Adrenal gland (tissue), 12 donors: ENCODE results near the gene ATXN2. TPM values are rescaled to one million over a fixed set of nuclear protein-coding genes. Genes with fewer than 3 reads are reported as not detected.

ENCODE experiments used
- DNase-seq, 7 donors: peaks; one replicate each; pipeline ENCODE4 v3.0.0-alpha.2; 2019 to 2020
- H3K27ac ChIP-seq, 5 donors: fragments of 200-600 bp; sonication (generic) in 4 of 5; 1 replicate in 3 of 5; 2 replicates in 2 of 5; pipeline versions ENCODE4 v1.5.1 to v1.8.0; 2016 to 2020; ENCODE audit warnings: mild to moderate bottlenecking in 1 of 5
- H3K27me3 ChIP-seq: fragments of 200-600 bp; 2 replicates; pipeline ENCODE4 v1.8.0; 2021
- H3K36me3 ChIP-seq, 2 donors: fragments of 200-600 bp; replicated peaks in 1 of 2; 1 replicate in 1 of 2; 2 replicates in 1 of 2; pipeline versions ENCODE4 v1.5.1 to v1.8.0; 2018 to 2022
- H3K4me1 ChIP-seq, 2 donors: fragments of 200-600 bp; replicated peaks in 1 of 2; 1 replicate in 1 of 2; 2 replicates in 1 of 2; pipeline versions ENCODE4 v1.5.1 to v1.8.0; 2018 to 2021
- H3K4me3 ChIP-seq, 4 donors: fragments of 200-600 bp; sonication (generic) in 3 of 4; one replicate each; pipeline ENCODE4 v1.5.1; 2016 to 2018
- H3K9me3 ChIP-seq, 3 donors: fragments of 200-600 bp; sonication (generic) in 1 of 3; replicated peaks in 1 of 3; 1 replicate in 2 of 3; 2 replicates in 1 of 3; pipeline versions ENCODE4 v1.5.1 to v1.8.0; 2016 to 2021
- POLR2A ChIP-seq, 2 donors: fragments of 450-650 bp; IDR thresholded peaks; one replicate each; pipeline ENCODE4 v1.6.1; 2017; ENCODE audit warnings: antibody characterized with exemption in 2 of 2, mild to moderate bottlenecking in 2 of 2, moderate library complexity in 1 of 2
- WGBS, 4 donors: extraction: QIAGEN DNeasy Blood & Tissue Kit in 2 of 4; methylation state at CpG; one replicate each; pipeline versions ENCODE4 v1.1.5 to v1.1.7; 2013 to 2017; 5-methylcytosine and 5-hydroxymethylcytosine counted together
- intact Hi-C, 2 donors: fragments of 100-400 bp; cut with DNase I; formaldehyde crosslinking; loops; one replicate each; pipeline versions ENCODE4 v1.14.1 to v1.15.0; 2022 to 2023
- polyA plus RNA-seq, 3 donors: library from polyadenylated mRNA; stranded (reverse); fragments of 200-250 nt in 2 of 3; fragments of 350-450 nt in 1 of 3; fragmentation: Illumina TruSeq in 1 of 3; extraction: RNeasy Lipid Tissue Mini Kit (QIAGEN cat#74804) in 1 of 3; gene quantifications; one replicate each; pipeline ENCODE4 v1.2.3, GENCODE V29; 2013 to 2014
- total RNA-seq, 9 donors: library from RNA; depleted of rRNA in 4 of 9; stranded (reverse); fragments of >200 nt in 4 of 9; fragments of 120-200 nt in 1 of 9; fragmentation: NEBNext Ultra II Directional in 1 of 9; extraction: Animal tissue kit (Norgen Biotek cat#: 25700) in 1 of 9; gene quantifications; one replicate each; pipeline versions ENCODE4 v1.1.0 to v1.2.4, GENCODE V29; 2013 to 2023
- TF ChIP-seq, protein P1 (sequence below), 6 experiments: fragments of 450-650 bp in 4 of 6; fragments of 200-600 bp in 2 of 6; sonication (generic) in 1 of 6; IDR thresholded peaks; 1 replicate in 5 of 6; 2 replicates in 1 of 6; pipeline versions ENCODE4 v1.5.1 to v1.8.0; 2016 to 2021; ENCODE audit warnings: antibody characterized with exemption in 6 of 6, mild to moderate bottlenecking in 2 of 6, moderate library complexity in 1 of 6
- donor health status: healthy with polysubstance abuse.
- donor health status: Bipolar disorder and iron deficiency.
- donor health status: DM: yes; HTN: yes; CAD: no.
- donor health status: DM: no; HTN: no; CAD: no.
- donor health status: DM: no; HTN: no; CAD: no.
- donor health status: DM: yes; HTN: yes; CAD: no.

Gene ATXN2
- total and polyA plus RNA-seq, 12 donors, result 31.0 to 241 (median 57.2) TPM

DNA sequence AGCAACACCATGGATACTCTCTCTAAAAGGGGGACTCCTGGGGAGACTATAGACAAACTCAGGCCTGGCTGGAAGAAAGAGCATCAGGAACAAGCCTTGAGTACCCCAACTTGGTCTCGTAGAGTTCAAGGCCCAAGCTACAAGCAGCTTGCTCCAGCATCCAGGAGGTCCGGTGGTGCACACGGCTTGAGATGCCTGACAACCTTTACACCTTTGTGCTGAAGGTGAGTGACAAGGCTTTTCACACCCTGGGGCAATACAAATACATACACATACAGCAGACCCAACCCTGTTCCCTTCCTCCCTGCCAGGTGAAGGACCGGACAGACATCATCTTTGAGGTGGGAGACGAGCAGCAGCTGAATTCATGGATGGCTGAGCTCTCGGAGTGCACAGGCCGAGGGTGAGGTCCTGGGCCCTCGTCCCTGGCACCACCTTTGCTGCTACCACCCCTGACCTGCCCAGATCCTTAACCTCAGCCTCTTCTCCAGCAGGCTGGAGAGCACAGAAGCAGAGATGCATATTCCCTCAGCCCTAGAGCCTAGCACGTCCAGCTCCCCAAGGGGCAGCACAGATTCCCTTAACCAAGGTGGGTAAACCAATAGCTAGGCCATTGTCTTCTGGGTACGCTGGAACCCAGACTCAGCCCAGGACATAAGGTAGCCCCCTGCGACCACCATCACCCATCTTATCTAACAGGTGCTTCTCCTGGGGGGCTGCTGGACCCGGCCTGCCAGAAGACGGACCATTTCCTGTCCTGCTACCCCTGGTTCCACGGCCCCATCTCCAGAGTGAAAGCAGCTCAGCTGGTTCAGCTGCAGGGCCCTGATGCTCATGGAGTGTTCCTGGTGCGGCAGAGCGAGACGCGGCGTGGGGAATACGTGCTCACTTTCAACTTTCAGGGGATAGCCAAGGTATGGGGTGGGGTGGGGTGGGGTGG is 152.2 kb downstream of the ATXN2 start:
- Histone ChIP-seq H3K27me3 (no peaks in the 10 kb centered on the region), H3K36me3 (peaks cover 0 to 59% of the 10 kb centered on the region in 2 donors), H3K9me3 (no peaks in the 10 kb centered on the region), H3K4me1 (peaks cover 15 to 61% of the 10 kb centered on the region in 2 donors), H3K4me3 (no peak overlapping the region), H3K27ac (peak overlapping the region in 3 of 5 donors; percentile 3 to 83 (median 69))
- TF ChIP-seq POLR2A (IDR thresholded peaks at IDR 0.05), result no peak
- TF ChIP-seq, protein P1, sequence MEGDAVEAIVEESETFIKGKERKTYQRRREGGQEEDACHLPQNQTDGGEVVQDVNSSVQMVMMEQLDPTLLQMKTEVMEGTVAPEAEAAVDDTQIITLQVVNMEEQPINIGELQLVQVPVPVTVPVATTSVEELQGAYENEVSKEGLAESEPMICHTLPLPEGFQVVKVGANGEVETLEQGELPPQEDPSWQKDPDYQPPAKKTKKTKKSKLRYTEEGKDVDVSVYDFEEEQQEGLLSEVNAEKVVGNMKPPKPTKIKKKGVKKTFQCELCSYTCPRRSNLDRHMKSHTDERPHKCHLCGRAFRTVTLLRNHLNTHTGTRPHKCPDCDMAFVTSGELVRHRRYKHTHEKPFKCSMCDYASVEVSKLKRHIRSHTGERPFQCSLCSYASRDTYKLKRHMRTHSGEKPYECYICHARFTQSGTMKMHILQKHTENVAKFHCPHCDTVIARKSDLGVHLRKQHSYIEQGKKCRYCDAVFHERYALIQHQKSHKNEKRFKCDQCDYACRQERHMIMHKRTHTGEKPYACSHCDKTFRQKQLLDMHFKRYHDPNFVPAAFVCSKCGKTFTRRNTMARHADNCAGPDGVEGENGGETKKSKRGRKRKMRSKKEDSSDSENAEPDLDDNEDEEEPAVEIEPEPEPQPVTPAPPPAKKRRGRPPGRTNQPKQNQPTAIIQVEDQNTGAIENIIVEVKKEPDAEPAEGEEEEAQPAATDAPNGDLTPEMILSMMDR (IDR thresholded peaks at IDR 0.05), result no peak
- intact Hi-C loops, result loop anchor here in 1 of 2 donors (5.0 kb wide), 1 partner anchor 40 kb away; the partner anchor contains the start of gene SH2B3
- DNase-seq, result peak in 5 of 7 donors; percentile 11 to 54 (median 21)
- WGBS, 4 donors, result 84 to 91% (median 87%) methylated on average over 10 to 20 of the region's 20 CpGs

DNA sequence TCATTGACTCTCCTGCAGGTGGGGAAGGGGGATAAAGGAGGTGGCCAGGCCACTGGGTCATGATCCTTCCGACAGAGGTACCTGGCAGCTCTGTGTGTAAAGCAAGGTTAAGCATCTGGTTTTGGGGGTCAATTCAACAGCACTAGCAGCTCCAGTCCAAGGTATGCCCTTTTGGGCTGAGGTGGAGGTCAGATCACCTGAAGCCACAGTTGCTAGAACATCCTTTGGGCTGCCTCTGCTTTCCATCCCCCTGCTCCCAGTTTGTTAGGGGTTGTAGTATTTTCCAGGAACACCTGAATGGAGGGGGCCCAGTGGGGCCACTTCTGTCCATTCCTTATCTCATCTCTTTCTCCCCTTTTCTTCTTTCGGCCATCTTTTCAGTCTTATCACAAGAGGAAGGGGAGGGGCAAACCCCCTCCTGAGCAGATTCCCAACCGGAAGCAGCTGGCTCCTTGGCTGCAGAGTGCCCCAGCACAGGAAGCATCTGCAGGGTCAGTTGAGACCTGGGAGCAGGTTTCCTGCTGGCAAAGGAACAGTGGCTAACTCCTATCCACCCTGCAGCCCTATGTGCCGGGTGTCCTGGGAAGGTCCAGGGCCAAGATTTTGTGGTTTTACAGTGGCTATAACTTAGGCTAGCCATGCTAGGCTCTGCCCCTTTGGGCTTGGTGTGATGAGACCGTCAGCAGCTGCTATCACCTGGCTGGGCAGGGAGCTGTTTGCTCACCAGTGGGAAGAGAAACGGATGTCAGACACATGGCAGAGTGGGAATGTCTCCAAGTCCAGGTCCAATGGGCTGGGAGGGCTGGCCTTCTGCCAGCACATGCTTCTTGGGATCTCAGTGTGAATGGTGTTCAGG is 153.2 kb downstream of the ATXN2 start:
- no peaks in the 10 kb centered on the region for H3K9me3 ChIP-seq
- H3K4me1 ChIP-seq, result peaks cover 15 to 59% of the 10 kb centered on the region in 2 donors
- TF ChIP-seq POLR2A (IDR thresholded peaks at IDR 0.05), result no peak
- TF ChIP-seq, protein P1 (IDR thresholded peaks at IDR 0.05), result no peak
- peaks cover 0 to 55% of the 10 kb centered on the region in 2 donors for H3K36me3 ChIP-seq
- 18 to 41% (median 40%) methylated on average over 3 to 6 of the region's 6 CpGs for WGBS, 4 donors
- intact Hi-C loops, result loop anchor here in 1 of 2 donors (5.0 kb wide), 1 partner anchor 39 kb away; the partner anchor contains the start of gene SH2B3
- peak in 6 of 7 donors; percentile 31 to 80 (median 46) for DNase-seq
- H3K27me3 ChIP-seq, result no peaks in the 10 kb centered on the region
- no peak overlapping the region for H3K4me3 ChIP-seq
- H3K27ac ChIP-seq, result peak overlapping the region in 3 of 5 donors; percentile 29 to 83 (median 69)

DNA sequence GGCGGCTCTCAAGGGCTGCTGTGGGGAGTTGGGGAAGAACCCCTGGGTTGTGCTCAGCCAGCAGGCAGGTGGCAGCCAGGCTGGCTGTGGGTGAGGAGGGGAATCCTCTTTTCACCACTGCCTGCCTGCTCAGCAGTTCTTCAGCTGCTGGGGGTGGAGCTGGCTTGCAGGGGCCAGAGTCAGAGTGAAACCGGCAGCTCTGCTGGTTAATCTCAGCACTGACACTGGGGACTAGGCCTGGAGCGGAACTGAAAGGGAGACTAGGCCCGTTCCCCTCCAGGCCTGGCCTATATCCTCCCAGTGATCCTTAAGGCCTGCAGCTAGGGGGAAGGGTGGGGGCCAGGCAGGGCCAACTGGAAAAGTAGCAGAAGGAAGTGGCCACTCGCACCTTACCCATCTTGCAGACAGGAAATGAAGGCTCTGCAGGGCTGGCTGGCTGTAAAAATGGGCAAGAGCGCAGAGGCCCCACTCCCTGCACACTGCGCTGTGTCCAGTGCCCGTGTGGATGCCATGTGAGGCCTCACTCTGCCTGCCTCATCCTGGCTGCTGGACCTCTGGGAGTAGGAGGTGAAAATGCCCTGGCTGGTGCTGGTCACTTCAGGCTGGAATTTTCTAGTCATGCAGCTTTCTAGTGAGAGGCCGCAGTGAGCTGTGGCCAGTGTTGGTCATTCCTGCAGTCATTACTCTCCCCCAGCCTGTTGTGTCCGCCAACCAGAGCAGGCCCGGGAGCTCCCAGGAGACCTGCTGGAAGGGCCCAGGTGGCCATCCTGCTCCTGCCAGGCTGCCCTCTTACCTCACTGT is 154.0 kb downstream of the ATXN2 start:
- Histone ChIP-seq H3K36me3 (peaks cover 0 to 47% of the 10 kb centered on the region in 2 donors), H3K27ac (peak overlapping the region in 3 of 5 donors; percentile 29 to 83 (median 69)), H3K4me3 (no peak overlapping the region), H3K27me3 (no peaks in the 10 kb centered on the region), H3K9me3 (no peaks in the 10 kb centered on the region), H3K4me1 (peaks cover 15 to 66% of the 10 kb centered on the region in 2 donors)
- 56 to 65% (median 62%) methylated on average over 7 to 11 of the region's 11 CpGs for WGBS, 4 donors
- TF ChIP-seq POLR2A (IDR thresholded peaks at IDR 0.05), result no peak
- TF ChIP-seq, protein P1 (IDR thresholded peaks at IDR 0.05), result peak in 2 of 6 experiments; percentile 12 to 16
- peak; percentile 48 to 85 (median 67) for DNase-seq
- intact Hi-C loops, result loop anchor here in 1 of 2 donors (5.0 kb wide), 1 partner anchor 38 kb away; the partner anchor contains the start of gene SH2B3
